Cardiac fibroblast (primary cell): ENCODE data around the gene PKDCC.
A peak's percentile ranks its signal among the peaks of the same experiment; 100 is the strongest.
"Not testable (repeated sequence)": the region's sequence is repeated elsewhere in the genome, so short reads cannot be mapped to it uniquely, and the experiment has no call there.

Source experiments
- DNase-seq, 2 donors: peaks; one replicate each; pipeline versions ENCODE4 v3.0.0 to v3.0.0-alpha.2; 2010; ENCODE audit warnings: low read depth in 2 of 2
- H3K4me3 ChIP-seq, 2 donors: replicated peaks in 1 of 2; 1 replicate in 1 of 2; 2 replicates in 1 of 2; pipeline ENCODE4 v1.5.1; 2011; ENCODE audit warnings: low read depth in 2 of 2, low read length in 2 of 2, mild to moderate bottlenecking in 2 of 2, moderate library complexity in 1 of 2
- CTCF ChIP-seq: IDR thresholded peaks from one replicate; pipeline ENCODE4 v1.5.1; 2011; ENCODE audit warnings: low read depth, mild to moderate bottlenecking, low read length, inconsistent platforms

PKDCC gene

GRCh38 chr2:42030200-42030759 lies 17.5 kb upstream of the PKDCC start:
- DNase-seq, result no peak
- H3K4me3 ChIP-seq, result no peak overlapping the region
- TF ChIP-seq CTCF, result no peak

- TF ChIP-seq CTCF, result no peak
- H3K4me3 ChIP-seq, result no peak overlapping the region
- no peak for DNase-seq
Observed at GRCh38 chr2:42030829-42031228, 17.0 kb upstream of the PKDCC start.

GRCh38 chr2:42031281-42032223 lies 16.3 kb upstream of the PKDCC start:
- H3K4me3 ChIP-seq, result no peak overlapping the region
- DNase-seq, result no peak
- no peak for TF ChIP-seq CTCF

DNA sequence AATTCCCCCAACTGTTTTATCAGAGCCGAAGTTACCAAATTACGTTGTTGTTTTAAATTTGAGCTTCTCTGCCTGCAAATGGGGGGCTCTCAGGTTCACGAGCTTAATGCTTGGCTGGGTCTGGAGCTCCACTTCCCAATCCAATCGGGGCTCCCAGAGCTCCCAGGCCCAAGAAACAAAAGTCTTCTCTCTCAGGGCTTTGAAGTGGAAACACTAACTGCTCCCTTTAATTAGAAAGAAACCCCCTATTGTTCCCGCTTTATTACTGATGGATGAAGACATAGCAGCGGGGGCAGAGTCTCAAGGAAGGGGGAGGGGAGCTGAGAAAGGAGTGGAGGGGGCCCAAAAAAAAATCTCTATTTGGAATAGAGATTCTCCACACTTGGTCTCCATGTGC lies 15.6 kb upstream of the PKDCC start:
- no peak for DNase-seq
- no peak for TF ChIP-seq CTCF

DNA sequence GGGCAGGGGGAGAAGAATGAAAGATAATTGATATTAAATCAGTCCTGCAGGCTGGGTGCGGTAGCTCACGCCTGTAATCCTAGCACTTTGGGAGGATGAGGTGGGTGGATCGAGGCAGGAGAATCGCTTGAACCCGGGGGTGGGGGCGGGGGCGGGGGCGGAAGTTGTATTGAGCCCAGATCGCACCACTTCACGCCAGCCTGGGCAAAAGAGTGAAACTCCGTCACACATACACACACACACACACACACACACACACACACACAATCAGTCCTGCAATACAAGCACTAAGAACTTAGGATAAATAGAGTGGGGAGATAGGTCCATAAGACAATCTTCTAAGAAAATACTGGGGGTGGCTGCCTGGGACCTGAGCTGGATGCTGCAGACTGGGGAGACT lies 15.1 kb upstream of the PKDCC start:
- TF ChIP-seq CTCF, result no peak
- DNase-seq, result no peak
- H3K4me3 ChIP-seq, result no peak overlapping the region

More for the DNA sequence above, 15.6 kb upstream of the PKDCC start:
- H3K4me3 ChIP-seq, result no peak overlapping the region

DNA sequence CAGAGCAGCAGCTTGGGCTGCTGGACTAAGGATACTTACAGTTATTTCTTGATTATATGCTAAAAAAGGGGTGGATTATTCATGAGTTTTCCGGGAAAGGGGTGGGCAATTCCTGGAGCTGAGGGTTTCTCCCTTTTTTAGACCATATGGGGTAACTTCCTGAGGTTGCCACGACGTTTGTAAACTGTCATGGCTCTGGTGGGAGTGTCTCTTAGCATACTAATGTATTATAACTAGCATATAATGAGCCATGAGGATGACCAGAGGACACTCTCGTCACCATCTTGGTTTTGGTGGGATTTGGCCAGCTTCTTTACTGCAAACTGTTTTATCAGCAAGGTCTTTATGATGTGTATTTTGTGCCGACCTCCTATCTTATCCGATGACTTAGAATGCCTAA lies 13.7 kb upstream of the PKDCC start:
- not testable (repeated sequence) for H3K4me3 ChIP-seq, DNase-seq

- H3K4me3 ChIP-seq, result no peak overlapping the region
- no peak for TF ChIP-seq CTCF
- DNase-seq, result peak in 1 of 2 donors; percentile 42
Observed at GRCh38 chr2:42035241-42035640, 12.6 kb upstream of the PKDCC start.
